Neural crest cell (in vitro differentiated cells): ENCODE results near the gene PCSK2. TPM values are rescaled to one million over a fixed set of nuclear protein-coding genes. Genes with fewer than 3 reads are reported as not detected.
A peak's percentile ranks its signal among the peaks of the same experiment; 100 is the strongest.

ENCODE experiments used
- DNase-seq: peaks from one replicate; pipeline ENCODE4 v3.0.0; 2021; ENCODE audit warnings: low read depth, mixed read lengths, low spot score
- H3K27ac Mint-ChIP-seq: one replicate; pipeline ENCODE4 v1.8.0; 2021; ENCODE audit warnings: mild to moderate bottlenecking, mixed read lengths; ENCODE audit not compliant: unreplicated experiment
- H3K27me3 Mint-ChIP-seq: 2 replicates; pipeline ENCODE4 v1.8.0; 2021; ENCODE audit warnings: low read depth, mild to moderate bottlenecking, mixed read lengths
- H3K36me3 Mint-ChIP-seq: 2 replicates; pipeline ENCODE4 v1.8.0; 2021; ENCODE audit warnings: low read depth, mild to moderate bottlenecking, mixed read lengths
- H3K4me1 Mint-ChIP-seq: 2 replicates; pipeline ENCODE4 v1.8.0; 2021; ENCODE audit warnings: mixed read lengths
- H3K4me3 Mint-ChIP-seq: one replicate; pipeline ENCODE4 v1.8.0; 2021; ENCODE audit warnings: mild to moderate bottlenecking, mixed read lengths
- H3K9me3 Mint-ChIP-seq: 2 replicates; pipeline ENCODE4 v1.8.0; 2021; ENCODE audit warnings: mixed read lengths
- total RNA-seq: library from RNA; stranded (reverse); gene quantifications from 2 replicates; pipeline ENCODE4 v1.2.1, GENCODE V29; 2021
- TF ChIP-seq, protein P1 (sequence below): fragments of 200-600 bp; sonication (generic); conservative IDR thresholded peaks from 2 replicates; pipeline ENCODE4 v1.5.0; 2021; ENCODE audit warnings: antibody characterized with exemption, mild to moderate bottlenecking

Gene PCSK2
- total RNA-seq, 1 donor from 2014 or later = 2.1 TPM

DNA sequence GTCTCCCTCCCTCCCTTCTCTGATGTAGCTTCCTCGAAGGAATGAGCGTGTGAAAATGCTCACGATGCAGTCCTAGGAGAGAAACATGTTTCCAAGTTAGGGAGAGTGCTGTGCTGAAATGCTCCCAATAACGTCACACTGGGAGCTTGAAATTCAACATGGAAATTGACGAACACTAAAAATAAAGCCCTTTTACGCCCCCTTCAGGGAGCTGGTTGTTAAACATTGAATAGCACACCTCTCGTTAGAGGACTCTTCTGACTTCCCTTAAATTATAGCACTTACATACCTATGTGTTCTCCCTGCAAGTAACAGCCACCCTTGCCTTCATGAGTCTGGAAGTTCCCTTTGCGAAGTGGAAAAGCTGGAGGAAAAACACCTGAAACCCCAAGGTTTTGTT, 215.7 kb downstream of the PCSK2 start:
- no peaks in the 10 kb centered on the region for H3K9me3 Mint-ChIP-seq

DNA sequence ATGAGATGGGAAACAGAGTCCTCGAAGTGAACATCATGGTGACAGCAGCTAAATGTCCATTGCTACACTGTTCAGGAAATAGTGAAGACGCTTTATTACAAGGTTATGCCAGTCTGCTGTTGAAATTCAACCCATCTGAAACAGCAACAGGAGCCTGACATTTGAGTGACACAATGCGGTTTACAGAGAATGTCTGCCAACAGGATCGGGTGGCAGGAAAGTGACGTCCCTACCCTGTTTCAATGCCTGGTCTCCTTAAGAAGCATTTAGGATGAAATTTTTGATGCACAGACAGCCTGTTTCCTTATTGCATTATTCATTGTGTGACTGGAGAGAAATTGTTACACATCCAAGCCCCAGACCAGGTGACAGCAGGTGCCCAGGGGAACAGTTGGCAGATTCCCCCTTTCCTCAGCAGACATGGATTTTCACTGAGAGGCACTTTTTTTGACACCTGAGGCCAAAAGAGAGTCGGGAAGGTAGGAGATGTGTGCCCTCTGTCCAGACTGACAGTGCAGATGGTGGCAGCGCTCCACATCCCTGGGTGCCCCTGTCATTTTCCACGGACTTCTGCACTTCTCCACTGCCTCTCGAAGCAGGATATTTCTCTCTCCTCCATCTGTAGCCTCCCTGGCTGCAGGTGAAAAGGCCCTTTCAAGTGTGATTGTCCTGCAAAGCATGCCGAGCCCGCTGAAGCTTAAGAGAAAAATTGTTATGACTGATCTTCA, 216.5 kb downstream of the PCSK2 start:
- TF ChIP-seq, protein P1, sequence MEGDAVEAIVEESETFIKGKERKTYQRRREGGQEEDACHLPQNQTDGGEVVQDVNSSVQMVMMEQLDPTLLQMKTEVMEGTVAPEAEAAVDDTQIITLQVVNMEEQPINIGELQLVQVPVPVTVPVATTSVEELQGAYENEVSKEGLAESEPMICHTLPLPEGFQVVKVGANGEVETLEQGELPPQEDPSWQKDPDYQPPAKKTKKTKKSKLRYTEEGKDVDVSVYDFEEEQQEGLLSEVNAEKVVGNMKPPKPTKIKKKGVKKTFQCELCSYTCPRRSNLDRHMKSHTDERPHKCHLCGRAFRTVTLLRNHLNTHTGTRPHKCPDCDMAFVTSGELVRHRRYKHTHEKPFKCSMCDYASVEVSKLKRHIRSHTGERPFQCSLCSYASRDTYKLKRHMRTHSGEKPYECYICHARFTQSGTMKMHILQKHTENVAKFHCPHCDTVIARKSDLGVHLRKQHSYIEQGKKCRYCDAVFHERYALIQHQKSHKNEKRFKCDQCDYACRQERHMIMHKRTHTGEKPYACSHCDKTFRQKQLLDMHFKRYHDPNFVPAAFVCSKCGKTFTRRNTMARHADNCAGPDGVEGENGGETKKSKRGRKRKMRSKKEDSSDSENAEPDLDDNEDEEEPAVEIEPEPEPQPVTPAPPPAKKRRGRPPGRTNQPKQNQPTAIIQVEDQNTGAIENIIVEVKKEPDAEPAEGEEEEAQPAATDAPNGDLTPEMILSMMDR = no peak
- Mint-ChIP-seq H3K4me3 (no peak overlapping the region), H3K27ac (no peak overlapping the region), H3K4me1 (no peaks in the 10 kb centered on the region), H3K27me3 (peaks cover 15% of the 10 kb centered on the region), H3K36me3 (no peaks in the 10 kb centered on the region), H3K9me3 (no peaks in the 10 kb centered on the region)
- no peak for DNase-seq

More for the DNA sequence above, 215.7 kb downstream of the PCSK2 start:
- H3K4me1 Mint-ChIP-seq = no peaks in the 10 kb centered on the region
- H3K4me3 Mint-ChIP-seq = no peak overlapping the region
- no peak overlapping the region for H3K27ac Mint-ChIP-seq
- TF ChIP-seq, protein P1 = peak; percentile 44
- H3K36me3 Mint-ChIP-seq = no peaks in the 10 kb centered on the region
- H3K27me3 Mint-ChIP-seq = peaks cover 15% of the 10 kb centered on the region
- DNase-seq = no peak

- Mint-ChIP-seq H3K4me3 (no peak overlapping the region), H3K4me1 (no peaks in the 10 kb centered on the region), H3K36me3 (no peaks in the 10 kb centered on the region), H3K9me3 (no peaks in the 10 kb centered on the region), H3K27me3 (peaks cover 15% of the 10 kb centered on the region), H3K27ac (no peak overlapping the region)
- TF ChIP-seq, protein P1 = no peak
- DNase-seq = no peak
Observed at GRCh38 chr20:17444091-17444490, 217.3 kb downstream of the PCSK2 start.

- peaks cover 15% of the 10 kb centered on the region for H3K27me3 Mint-ChIP-seq
- H3K36me3 Mint-ChIP-seq = no peaks in the 10 kb centered on the region
- H3K4me3 Mint-ChIP-seq = no peak overlapping the region
- DNase-seq = no peak
- TF ChIP-seq, protein P1 = no peak
- no peaks in the 10 kb centered on the region for H3K9me3 Mint-ChIP-seq
- H3K27ac Mint-ChIP-seq = no peak overlapping the region
- no peaks in the 10 kb centered on the region for H3K4me1 Mint-ChIP-seq
Observed at GRCh38 chr20:17445543-17445942, 218.7 kb downstream of the PCSK2 start.

DNA sequence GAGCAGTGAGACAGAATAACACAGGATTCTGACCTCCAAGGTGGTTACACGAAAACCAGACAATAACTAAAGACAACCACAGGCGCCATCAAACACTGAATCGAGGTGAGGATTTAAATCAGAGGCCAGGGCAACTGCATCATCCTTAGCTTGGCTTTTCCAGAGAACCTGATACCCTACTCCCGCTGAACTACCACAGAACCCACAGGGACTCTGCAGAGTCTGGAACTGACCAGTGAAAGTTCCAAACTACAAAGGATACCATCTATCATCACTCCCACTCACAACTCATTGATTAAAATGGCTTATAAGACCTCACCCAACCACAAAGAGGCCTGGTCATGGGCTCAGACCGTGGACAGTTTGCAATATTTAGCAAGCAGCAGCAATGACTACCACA, 219.3 kb downstream of the PCSK2 start:
- H3K9me3 Mint-ChIP-seq = no peaks in the 10 kb centered on the region
- no peak overlapping the region for H3K27ac Mint-ChIP-seq
- DNase-seq = no peak
- H3K4me3 Mint-ChIP-seq = no peak overlapping the region
- TF ChIP-seq, protein P1 = no peak
- H3K4me1 Mint-ChIP-seq = no peaks in the 10 kb centered on the region
- peaks cover 15% of the 10 kb centered on the region for H3K27me3 Mint-ChIP-seq
- no peaks in the 10 kb centered on the region for H3K36me3 Mint-ChIP-seq
